Right lobe of liver (tissue), 6 donors: Measurements from ENCODE around the gene ANKRD55. TPM values are rescaled to one million over a fixed set of nuclear protein-coding genes. Genes with fewer than 3 reads are reported as not detected.
"Not testable (repeated sequence)": the region's sequence is repeated elsewhere in the genome, so short reads cannot be mapped to it uniquely, and the experiment has no call there.

Experiments used
- ATAC-seq, 4 donors: fragments of 200-7000 bp; cut with Tn5 transposase; one replicate each; pipeline ENCODE4 v1.9.1; 2020; ENCODE audit warnings: mild to moderate bottlenecking in 4 of 4, moderate library complexity in 4 of 4
- DNase-seq, 3 donors: peaks; one replicate each; pipeline ENCODE4 v3.0.0-alpha.2; 2020
- H3K27ac ChIP-seq, 3 donors: fragments of 200-600 bp; one replicate each; pipeline ENCODE4 v1.8.0; 2022
- H3K27me3 ChIP-seq, 2 donors: fragments of 200-600 bp; one replicate each; pipeline ENCODE4 v1.8.0; 2022
- H3K36me3 ChIP-seq, 4 donors: fragments of 200-600 bp; sonication (generic) in 1 of 4; one replicate each; pipeline versions ENCODE4 v1.5.1 to v1.8.0; 2017 to 2022; ENCODE audit warnings: control low read depth in 1 of 4
- H3K4me1 ChIP-seq, 4 donors: fragments of 200-600 bp; sonication (generic) in 1 of 4; one replicate each; pipeline versions ENCODE4 v1.5.1 to v1.8.0; 2017 to 2022; ENCODE audit warnings: control low read depth in 1 of 4
- H3K4me3 ChIP-seq, 3 donors: fragments of 200-600 bp; one replicate each; pipeline ENCODE4 v1.8.0; 2022
- H3K9me3 ChIP-seq, 4 donors: fragments of 200-600 bp; sonication (generic) in 1 of 4; one replicate each; pipeline versions ENCODE4 v1.5.1 to v1.8.0; 2017 to 2022; ENCODE audit warnings: control low read depth in 1 of 4
- POLR2A ChIP-seq: fragments of 450-650 bp; IDR thresholded peaks from one replicate; pipeline ENCODE4 v1.6.1; 2017; ENCODE audit warnings: antibody characterized with exemption, mild to moderate bottlenecking
- WGBS: methylation state at CpG from one replicate; pipeline ENCODE4 v1.1.6; 2018; ENCODE audit warnings: low coverage, low lambda C conversion rate; ENCODE audit not compliant: insufficient coverage; ENCODE audit errors: missing lambda C conversion rate; 5-methylcytosine and 5-hydroxymethylcytosine counted together
- intact Hi-C, 2 donors: fragments of 100-400 bp; cut with DNase I; formaldehyde crosslinking; loops; one replicate each; pipeline versions ENCODE4 v1.11.2 to v1.14.1; 2022
- total RNA-seq, 6 experiments: library from RNA; depleted of rRNA in 2 of 6; stranded (reverse); fragments of >200 nt in 2 of 6; fragmentation: NEBNext Ultra II Directional in 3 of 6; extraction: Animal tissue kit (Norgen Biotek cat#: 25700) in 3 of 6; gene quantifications; one replicate each; pipeline versions ENCODE4 v1.1.0 to v1.2.4, GENCODE V29; 2016 to 2023
- TF ChIP-seq, protein P1 (sequence below), 4 donors: fragments of 200-600 bp in 3 of 4; fragments of 450-650 bp in 1 of 4; IDR thresholded peaks; one replicate each; pipeline versions ENCODE4 v1.5.1 to v1.8.0; 2016 to 2022; ENCODE audit warnings: antibody characterized with exemption in 4 of 4, mild to moderate bottlenecking in 2 of 4
- donor health status: DM: no; HTN: yes; CAD: no.
- donor health status: DM: no; HTN: no; CAD: no.
- donor health status: DM: no; HTN: no; CAD: no.
- donor health status: DM: no; HTN: yes; CAD: no.
- donor health status: DM: no; HTN: yes; CAD: no.

The ANKRD55 gene
- total RNA-seq, 6 experiments from 2014 or later, result 0.68 to 2.2 (median 1.2) TPM

DNA sequence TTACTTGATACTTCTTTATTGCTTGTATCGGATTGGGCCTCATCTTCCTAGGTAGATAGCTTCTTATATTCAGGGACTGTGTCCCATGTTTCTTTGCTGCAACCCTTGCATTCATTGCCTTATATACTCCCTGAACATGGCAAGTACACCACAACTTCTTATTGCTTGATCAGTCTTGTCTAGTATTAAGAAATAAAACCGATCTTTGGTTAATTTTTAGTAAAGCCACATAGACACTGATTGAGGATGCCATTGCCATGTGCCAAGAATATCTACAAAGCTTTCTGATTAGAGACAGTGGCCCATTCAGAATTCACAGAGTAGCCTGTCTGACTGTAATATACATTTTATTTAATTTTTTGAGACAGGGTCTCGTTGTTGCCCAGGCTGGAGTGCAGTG is 34.7 kb upstream of the ANKRD55 start:
- ATAC-seq (no peak), DNase-seq (no peak)
- H3K4me3 ChIP-seq, result no peak overlapping the region
- H3K27me3 ChIP-seq, result no peaks in the 10 kb centered on the region
- intact Hi-C loops, result loop anchor here in 1 of 2 donors (10.0 kb wide), 1 partner anchor 577 kb away; no protein-coding TSS in a partner anchor
- no peaks in the 10 kb centered on the region for H3K9me3 ChIP-seq
- H3K27ac ChIP-seq, result no peak overlapping the region
- H3K4me1 ChIP-seq, result no peaks in the 10 kb centered on the region
- no peak for TF ChIP-seq POLR2A
- TF ChIP-seq, protein P1, sequence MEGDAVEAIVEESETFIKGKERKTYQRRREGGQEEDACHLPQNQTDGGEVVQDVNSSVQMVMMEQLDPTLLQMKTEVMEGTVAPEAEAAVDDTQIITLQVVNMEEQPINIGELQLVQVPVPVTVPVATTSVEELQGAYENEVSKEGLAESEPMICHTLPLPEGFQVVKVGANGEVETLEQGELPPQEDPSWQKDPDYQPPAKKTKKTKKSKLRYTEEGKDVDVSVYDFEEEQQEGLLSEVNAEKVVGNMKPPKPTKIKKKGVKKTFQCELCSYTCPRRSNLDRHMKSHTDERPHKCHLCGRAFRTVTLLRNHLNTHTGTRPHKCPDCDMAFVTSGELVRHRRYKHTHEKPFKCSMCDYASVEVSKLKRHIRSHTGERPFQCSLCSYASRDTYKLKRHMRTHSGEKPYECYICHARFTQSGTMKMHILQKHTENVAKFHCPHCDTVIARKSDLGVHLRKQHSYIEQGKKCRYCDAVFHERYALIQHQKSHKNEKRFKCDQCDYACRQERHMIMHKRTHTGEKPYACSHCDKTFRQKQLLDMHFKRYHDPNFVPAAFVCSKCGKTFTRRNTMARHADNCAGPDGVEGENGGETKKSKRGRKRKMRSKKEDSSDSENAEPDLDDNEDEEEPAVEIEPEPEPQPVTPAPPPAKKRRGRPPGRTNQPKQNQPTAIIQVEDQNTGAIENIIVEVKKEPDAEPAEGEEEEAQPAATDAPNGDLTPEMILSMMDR (IDR thresholded peaks at IDR 0.05), result no peak
- WGBS, result 62% methylated on average over 3 of the region's 3 CpGs
- H3K36me3 ChIP-seq, result no peaks in the 10 kb centered on the region

DNA sequence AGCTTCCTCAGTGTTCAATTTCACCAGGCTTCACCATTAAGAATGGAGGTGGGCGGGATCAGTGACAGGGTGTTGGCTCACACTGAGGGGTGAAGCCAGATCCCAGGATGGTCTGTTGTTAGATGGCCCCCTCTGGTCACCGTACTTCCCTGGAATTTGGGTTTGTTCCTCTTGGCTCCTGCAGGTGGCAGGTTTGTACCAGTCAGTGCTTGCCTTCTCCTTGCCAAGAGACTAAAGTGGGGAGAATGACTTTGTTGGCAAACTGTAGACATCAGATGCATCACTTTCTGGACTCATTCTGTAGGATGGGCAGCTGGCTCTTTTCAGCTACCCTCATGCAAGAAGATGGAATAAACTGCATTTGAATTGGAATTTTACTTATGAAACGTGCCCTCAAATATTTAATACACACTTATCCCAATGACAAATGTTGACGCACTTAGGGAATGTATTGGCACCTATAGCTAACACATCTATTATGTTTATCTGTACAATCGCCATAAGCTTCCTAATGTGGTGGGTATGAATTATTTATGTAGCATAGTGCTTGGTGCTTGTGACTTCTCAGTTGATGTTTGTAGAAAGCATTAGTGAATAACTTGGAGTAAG is 31.4 kb upstream of the ANKRD55 start:
- intact Hi-C loops, result loop anchor here in 1 of 2 donors (10.0 kb wide), 1 partner anchor 580 kb away; no protein-coding TSS in a partner anchor
- no peak for DNase-seq
- TF ChIP-seq, protein P1 (IDR thresholded peaks at IDR 0.05), result peak; percentile 52 to 64 (median 56)
- TF ChIP-seq POLR2A, result no peak
- H3K9me3 ChIP-seq, result no peaks in the 10 kb centered on the region
- H3K4me1 ChIP-seq, result no peaks in the 10 kb centered on the region
- no peaks in the 10 kb centered on the region for H3K27me3 ChIP-seq
- H3K4me3 ChIP-seq, result no peak overlapping the region
- peak; percentile 76 to 88 (median 80) for ATAC-seq
- 65% methylated on average over 5 of the region's 5 CpGs for WGBS
- no peak overlapping the region for H3K27ac ChIP-seq
- no peaks in the 10 kb centered on the region for H3K36me3 ChIP-seq

DNA sequence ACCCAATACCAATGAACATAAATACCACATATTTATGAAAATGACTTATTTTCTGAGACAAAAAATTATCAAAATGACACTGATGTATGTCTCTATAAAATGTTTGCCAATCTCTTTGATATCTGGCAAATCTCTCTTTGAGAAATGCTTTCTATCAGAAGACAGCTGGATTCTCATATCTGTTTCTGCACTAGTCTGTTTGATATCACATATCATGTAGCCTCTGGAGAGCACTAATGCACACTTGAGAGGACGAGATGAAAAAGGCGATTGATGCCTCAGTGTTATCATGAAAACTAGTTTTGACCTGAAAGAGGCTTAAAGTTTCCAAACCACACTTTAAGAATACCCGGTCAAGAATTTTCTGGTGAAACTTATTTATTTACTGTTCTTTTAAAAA is 29.1 kb upstream of the ANKRD55 start:
- TF ChIP-seq, protein P1 (IDR thresholded peaks at IDR 0.05), result no peak
- no peak for TF ChIP-seq POLR2A
- no peak for ATAC-seq
- no peaks in the 10 kb centered on the region for H3K36me3 ChIP-seq

DNA sequence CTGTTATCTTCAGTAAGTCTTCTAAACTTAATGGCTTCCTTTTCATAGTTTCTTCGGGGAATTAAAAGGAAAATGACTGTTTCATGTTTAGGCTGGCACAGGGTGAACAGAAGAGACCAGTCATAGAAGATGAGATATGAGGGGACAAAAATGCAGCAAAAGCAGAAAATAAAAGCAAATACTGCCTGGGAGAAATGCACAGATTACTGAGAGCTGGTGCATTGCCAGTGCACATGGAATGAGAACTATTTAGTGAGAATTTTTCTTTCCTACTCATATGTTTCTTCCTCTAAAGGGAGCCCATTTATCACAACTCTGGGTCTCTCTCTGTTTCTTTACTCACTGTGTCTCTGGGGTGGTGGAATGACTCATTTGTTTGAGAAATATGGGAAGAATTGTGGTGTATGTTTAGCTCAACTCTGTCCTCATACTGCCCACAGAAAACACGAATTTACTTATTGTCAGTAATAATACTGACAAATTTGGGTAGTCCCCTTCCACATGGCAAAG is 25.9 kb upstream of the ANKRD55 start:
- Histone ChIP-seq H3K4me3 (no peak overlapping the region), H3K27ac (no peak overlapping the region), H3K4me1 (no peaks in the 10 kb centered on the region), H3K9me3 (no peaks in the 10 kb centered on the region), H3K36me3 (no peaks in the 10 kb centered on the region), H3K27me3 (no peaks in the 10 kb centered on the region)
- TF ChIP-seq, protein P1 (IDR thresholded peaks at IDR 0.05), result no peak
- intact Hi-C loops, result no loop called here
- 35% methylated on average over 2 of the region's 2 CpGs for WGBS
- DNase-seq (no peak), ATAC-seq (peak in 1 of 4 donors; percentile 43)

More for the DNA sequence above, 29.1 kb upstream of the ANKRD55 start:
- Histone ChIP-seq H3K4me3 (no peak overlapping the region), H3K4me1 (no peaks in the 10 kb centered on the region), H3K9me3 (no peaks in the 10 kb centered on the region), H3K27me3 (no peaks in the 10 kb centered on the region), H3K27ac (no peak overlapping the region)
- DNase-seq, result no peak
- WGBS, result 84% methylated on average over 3 of the region's 3 CpGs
- intact Hi-C loops, result loop anchor here in 1 of 2 donors (10.0 kb wide), 1 partner anchor 583 kb away; no protein-coding TSS in a partner anchor

- H3K36me3 ChIP-seq, result not testable (repeated sequence)
Observed at GRCh38 chr5:56257763-56258529, 24.8 kb upstream of the ANKRD55 start.

More at GRCh38 chr5:56257763-56258529, 24.8 kb upstream of the ANKRD55 start:
- H3K9me3 ChIP-seq, H3K27me3 ChIP-seq, intact Hi-C loops, H3K27ac ChIP-seq, H3K4me1 ChIP-seq, ATAC-seq, DNase-seq, H3K4me3 ChIP-seq: not testable (repeated sequence)
- 89% methylated on average over 13 of the region's 30 CpGs for WGBS
